ENCODE data around the gene PDSS2.

PDSS2 gene

DNA sequence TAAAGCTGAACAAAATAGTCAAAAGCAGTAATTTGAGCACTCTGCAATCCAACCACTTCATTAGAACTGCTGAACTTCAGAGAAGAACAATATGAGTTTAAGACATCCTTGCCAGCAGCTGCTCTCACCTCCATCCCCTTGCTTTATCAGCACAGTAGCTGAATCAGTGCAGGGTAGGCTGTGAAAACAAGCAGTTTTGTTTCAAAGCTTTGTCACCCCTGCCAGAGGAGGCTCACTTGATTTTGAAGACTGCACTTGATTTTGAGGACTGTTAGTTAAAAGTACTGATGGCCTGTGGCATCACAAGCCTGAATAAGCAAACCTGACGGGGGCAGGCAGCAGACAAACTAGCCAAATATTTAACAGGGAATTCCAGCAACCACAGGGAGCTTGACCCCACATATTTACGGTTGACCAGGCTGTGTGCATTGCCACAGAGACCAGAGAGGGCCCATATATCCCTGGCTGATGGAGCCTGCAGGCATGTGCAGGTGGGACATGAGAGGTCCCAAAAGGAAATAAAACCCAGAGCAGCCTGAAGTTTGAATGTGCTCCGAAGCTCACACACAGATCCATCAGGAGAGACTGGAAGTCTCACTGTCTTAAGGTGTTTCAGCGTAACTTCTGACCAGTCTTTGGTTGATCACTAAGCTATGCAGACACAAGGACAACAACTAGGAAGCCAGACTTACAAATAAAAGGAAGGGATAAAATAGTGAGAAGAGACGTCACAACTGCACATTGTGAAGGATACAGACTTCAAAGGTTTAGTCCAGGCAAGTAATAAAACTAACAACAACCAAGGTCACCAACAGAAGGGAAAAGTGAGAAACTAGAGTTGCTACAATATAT, 97.4 kb downstream of the PDSS2 start:
- no peak for DNase-seq (ENCODE audit: low read depth in 3 of 3)

- DNase-seq (ENCODE audit: low read depth in 3 of 3), result no peak
These were observed 98.9 kb downstream of the PDSS2 start for GRCh38 chr6:107360476-107360875.

GRCh38 chr6:107357842-107358241, 101.5 kb downstream of the PDSS2 start:
- DNase-seq (ENCODE audit: low read depth in 3 of 3), result no peak

GRCh38 chr6:107357031-107357430, 102.3 kb downstream of the PDSS2 start:
- no peak for DNase-seq (ENCODE audit: low read depth in 3 of 3)

GRCh38 chr6:107355659-107356058, 103.7 kb downstream of the PDSS2 start:
- no peak for DNase-seq (ENCODE audit: low read depth in 3 of 3)

DNA sequence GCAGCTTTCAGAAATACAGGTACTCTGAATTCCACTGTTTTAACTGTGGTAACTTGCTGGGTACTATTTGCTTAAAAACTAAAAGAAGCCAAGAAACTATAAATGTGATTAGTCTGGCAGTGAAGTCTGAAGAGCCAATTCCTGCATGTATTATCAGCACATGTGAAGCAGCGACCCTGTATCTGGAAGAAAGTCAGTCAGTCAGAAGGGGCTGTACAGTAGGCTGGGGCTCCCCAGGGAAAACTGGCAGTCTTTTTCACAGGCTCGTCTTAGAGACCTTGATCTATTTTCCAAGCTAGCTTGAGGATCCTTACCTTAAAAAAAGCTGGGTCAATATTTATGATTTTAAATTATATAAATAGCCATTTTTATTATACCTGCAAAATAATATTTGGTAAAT, 104.9 kb downstream of the PDSS2 start:
- no peak for DNase-seq (ENCODE audit: low read depth in 3 of 3)

DNA sequence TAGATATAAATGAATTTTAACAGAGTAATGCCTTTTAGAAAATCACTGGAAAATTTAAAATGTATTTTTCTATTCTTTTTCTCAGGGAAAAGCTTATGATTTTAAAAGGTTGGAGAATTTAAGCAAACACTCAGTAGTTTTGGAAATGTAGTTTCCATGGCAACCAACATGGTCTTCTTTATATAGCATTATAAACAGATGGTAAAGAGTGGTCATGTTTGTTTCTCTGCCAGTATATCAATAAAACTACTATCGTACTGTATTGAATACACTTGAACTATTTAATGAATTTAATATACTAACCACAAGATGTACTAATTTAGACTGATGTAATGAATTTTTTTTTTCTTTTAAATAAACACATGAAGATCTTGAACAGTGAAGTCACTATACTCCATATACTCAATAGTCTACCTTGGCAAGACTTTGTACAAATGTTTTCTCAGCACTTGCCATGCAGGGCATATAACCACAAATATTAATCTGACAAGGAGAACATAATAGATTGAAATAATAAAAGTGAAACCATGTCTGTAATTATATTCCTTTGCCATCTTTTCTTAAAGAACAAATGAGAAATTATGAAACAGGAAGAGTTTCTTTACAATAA, 105.5 kb downstream of the PDSS2 start:
- no peak for DNase-seq (ENCODE audit: low read depth in 3 of 3)

- no peak for DNase-seq (ENCODE audit: low read depth in 3 of 3)
These were observed 111.1 kb downstream of the PDSS2 start for GRCh38 chr6:107348224-107348623.

DNA sequence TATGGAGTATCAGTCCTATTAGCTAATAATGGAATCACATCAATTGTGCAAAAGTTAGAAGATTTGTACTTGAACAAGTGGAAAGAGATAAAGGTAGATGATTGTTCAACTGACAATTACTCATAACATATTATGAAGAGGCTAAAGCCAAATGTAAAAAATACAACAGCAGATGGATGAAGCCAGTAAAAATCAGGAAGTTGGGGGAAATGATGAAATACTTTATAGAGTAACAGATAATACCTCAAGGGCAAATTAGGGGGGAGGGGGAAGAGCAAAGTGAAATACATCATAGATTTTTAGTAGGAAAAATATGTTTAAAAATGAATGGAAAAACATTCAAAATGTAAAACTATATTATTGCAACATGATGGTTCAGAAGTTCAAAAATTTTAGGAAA, 114.0 kb downstream of the PDSS2 start:
- no peak for DNase-seq (ENCODE audit: low read depth in 3 of 3)

- DNase-seq (ENCODE audit: low read depth in 3 of 3), result no peak
These were observed 114.4 kb downstream of the PDSS2 start for GRCh38 chr6:107344981-107345380.

GRCh38 chr6:107344383-107344782, 115.0 kb downstream of the PDSS2 start:
- DNase-seq (ENCODE audit: low read depth in 3 of 3), result no peak

DNA sequence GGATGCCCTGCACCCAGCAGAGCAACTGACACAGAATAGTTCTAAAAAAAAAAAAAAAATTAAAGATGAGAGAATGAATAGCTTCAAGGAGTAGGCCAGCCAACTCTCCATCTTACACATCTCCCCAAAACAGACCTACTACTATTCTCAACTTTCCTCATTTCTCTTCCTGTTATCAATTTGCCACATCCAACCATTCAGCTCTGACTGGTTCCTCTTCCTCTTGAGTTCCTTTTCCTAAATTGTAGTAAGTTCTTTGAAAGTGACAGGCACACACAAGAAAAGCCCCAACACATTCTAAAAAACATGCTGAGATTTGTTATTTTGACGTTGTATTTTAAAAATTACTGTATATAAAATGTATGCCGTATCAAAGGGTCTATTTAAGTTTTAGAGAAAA, 117.2 kb downstream of the PDSS2 start:
- DNase-seq (ENCODE audit: low read depth in 3 of 3), result no peak

DNA sequence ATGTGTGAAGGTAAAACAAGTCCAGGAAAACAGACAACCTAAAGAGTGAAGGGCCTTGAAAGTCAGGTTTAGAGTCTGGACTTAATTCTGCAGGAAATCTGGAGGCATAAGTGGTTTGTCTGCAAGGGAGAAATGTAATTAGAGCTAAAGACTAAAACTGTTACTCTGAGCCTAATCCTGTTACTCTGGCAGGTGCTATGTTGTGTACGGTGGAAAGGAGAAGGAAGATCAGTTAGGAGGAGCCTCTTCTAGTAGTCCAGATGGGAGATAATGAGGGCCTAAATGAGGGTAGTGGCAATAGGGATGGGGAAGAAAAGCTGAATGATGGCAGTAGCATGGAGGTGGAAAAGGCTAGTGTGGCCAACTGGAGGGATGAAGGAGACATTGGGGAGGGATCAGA, 118.5 kb downstream of the PDSS2 start:
- no peak for DNase-seq (ENCODE audit: low read depth in 3 of 3)

GRCh38 chr6:107337191-107337741, 122.1 kb downstream of the PDSS2 start:
- DNase-seq (ENCODE audit: low read depth in 3 of 3), result no peak

GRCh38 chr6:107334026-107334425, 125.3 kb downstream of the PDSS2 start:
- DNase-seq (ENCODE audit: low read depth in 3 of 3), result no peak

GRCh38 chr6:107333491-107333890, 125.9 kb downstream of the PDSS2 start:
- DNase-seq (ENCODE audit: low read depth in 3 of 3), result no peak

- no peak for DNase-seq (ENCODE audit: low read depth in 3 of 3)
These were observed 127.7 kb downstream of the PDSS2 start for GRCh38 chr6:107331409-107332386.

- DNase-seq (ENCODE audit: low read depth in 3 of 3), result peak in 1 of 3 donors; percentile 4
These were observed 129.2 kb downstream of the PDSS2 start for GRCh38 chr6:107330168-107330567.

DNA sequence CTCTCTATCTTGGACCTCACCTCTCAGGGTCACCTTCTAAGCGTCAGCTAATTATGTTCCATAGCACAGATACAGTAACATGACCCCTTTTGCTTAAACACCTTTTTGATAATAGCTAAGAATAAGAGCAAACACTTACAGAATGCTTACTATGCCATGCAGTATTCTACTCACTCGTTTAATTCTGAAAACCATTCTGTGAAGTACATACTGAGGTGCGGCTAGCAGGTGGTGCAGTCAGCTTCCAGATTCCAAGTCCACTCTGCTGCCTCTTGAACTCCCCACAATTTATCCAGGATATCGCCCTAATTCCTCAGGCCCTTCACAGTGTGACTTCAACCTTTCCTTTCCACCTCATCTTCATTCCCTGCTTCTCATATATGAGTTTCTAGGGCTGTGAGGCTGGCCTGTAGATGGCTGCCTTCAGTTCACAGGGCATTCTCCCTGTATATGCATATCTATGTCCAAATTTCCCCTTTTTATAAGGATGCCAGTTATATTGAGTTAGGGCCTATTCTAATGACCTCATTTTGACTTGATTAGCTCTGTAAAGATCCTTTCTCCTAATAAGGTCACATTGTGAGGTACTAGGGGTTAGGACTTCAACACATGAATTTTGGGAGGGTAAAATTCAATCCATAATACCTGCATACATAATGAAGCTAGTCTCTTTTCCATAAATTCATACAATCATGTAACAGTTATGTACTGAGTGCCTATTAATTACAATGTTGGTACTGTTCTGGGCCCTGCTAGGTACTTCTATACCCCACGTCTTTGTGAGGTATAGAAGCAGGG, 130.1 kb downstream of the PDSS2 start:
- no peak for DNase-seq (ENCODE audit: low read depth in 3 of 3)

- no peak for DNase-seq (ENCODE audit: low read depth in 3 of 3)
These were observed 131.3 kb downstream of the PDSS2 start for GRCh38 chr6:107328081-107328480.

DNA sequence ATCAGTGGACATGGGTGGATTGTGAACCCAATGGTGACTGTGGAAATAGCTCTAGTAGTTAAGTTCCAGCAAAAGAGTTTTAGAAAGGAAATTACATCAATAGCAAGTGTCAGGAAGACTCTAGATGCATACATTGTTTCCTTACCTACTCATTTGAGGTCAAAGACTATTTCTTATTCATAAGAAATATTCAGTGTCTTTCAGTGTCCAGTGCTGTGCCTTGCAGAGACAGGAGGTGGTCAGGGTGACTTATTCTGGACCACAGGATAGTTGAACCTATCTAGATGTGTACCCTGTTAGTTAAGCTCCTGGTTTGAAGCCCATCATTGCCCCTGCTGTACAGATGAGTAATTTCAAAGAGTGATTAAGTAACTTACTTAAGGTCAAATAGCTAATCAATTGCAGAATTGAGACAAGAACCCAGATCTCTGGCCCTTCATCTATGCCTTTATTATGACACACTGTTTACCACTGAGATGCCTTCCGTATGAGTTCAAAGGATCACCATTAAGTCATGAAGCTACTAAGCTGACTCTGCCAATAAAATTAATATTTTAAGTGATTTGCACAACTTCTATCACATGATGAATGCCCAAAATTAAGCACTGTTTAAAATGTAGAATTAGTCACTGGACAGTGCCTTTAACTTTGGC, 136.1 kb downstream of the PDSS2 start:
- no peak for DNase-seq (ENCODE audit: low read depth in 3 of 3)
